ENCODE measurements around the gene DNAI1. TPM values are rescaled to one million over a fixed set of nuclear protein-coding genes. Genes with fewer than 3 reads are reported as not detected.

Gene DNAI1
- total RNA-seq, 1 experiment from 2014 or later: 2.2 TPM

- Histone ChIP-seq H3K27ac (ENCODE audit: low read length) (no peak overlapping the region), H3K4me3 (ENCODE audit: low read depth in 2 of 2, low read length in 2 of 2) (no peak overlapping the region), H3K27me3 (ENCODE audit: control insufficient read depth, insufficient read depth, low read length) (no peaks in the 10 kb centered on the region), H3K36me3 (ENCODE audit: control insufficient read depth, insufficient read depth, low read length) (no peaks in the 10 kb centered on the region), H3K4me1 (ENCODE audit: control insufficient read depth, insufficient read depth, low read length) (peaks cover 8% of the 10 kb centered on the region), H3K9me3 (ENCODE audit: control insufficient read depth, insufficient read depth, low read depth, low read length) (no peaks in the 10 kb centered on the region)
- no peak for DNase-seq (ENCODE audit: low read depth, low spot score)
- intact Hi-C loops (cut with micrococcal nuclease; ENCODE audit: unreplicated experiment): loop anchor here (2.0 kb wide), 1 partner anchor 21 kb away; no protein-coding TSS in a partner anchor
- in situ Hi-C loops (cut with HindIII; ENCODE audit: low pct_unique_long_range_greater_than_20kb, low sequenced_read_pairs): no loop called here
- POLR2A ChIA-PET: no interaction called here
- CTCF ChIA-PET: no interaction called here
- ATAC-seq: no peak
- TF ChIP-seq CTCF (IDR thresholded peaks at IDR 0.05) (no peak), REST (IDR thresholded peaks at IDR 0.05; ENCODE audit: insufficient read depth in 1 of 2, low read depth in 2 of 2, low read length in 1 of 2) (no peak), POLR2AphosphoS5 (IDR thresholded peaks at IDR 0.05; ENCODE audit: low read depth, low read length) (no peak)
- BruUV-seq (replicated peaks): no TSS peak
Measured at GRCh38 chr9:34463901-34464232, 5.3 kb downstream of the DNAI1 start.

- peaks cover 4% of the 10 kb centered on the region; the same call in 1 of the 2 replicates for H3K4me1 ChIP-seq (ENCODE audit: control insufficient read depth, insufficient read depth, low read length)
- in situ Hi-C loops (cut with HindIII; ENCODE audit: low pct_unique_long_range_greater_than_20kb, low sequenced_read_pairs): no loop called here
- no peak for ATAC-seq
- H3K9me3 ChIP-seq (ENCODE audit: control insufficient read depth, insufficient read depth, low read depth, low read length): no peaks in the 10 kb centered on the region
- no peaks in the 10 kb centered on the region for H3K36me3 ChIP-seq (ENCODE audit: control insufficient read depth, insufficient read depth, low read length)
- H3K27me3 ChIP-seq (ENCODE audit: control insufficient read depth, insufficient read depth, low read length): no peaks in the 10 kb centered on the region
- CTCF ChIA-PET: no interaction called here
- intact Hi-C loops (cut with micrococcal nuclease; ENCODE audit: unreplicated experiment): loop anchor here (2.0 kb wide), 1 partner anchor 20 kb away; no protein-coding TSS in a partner anchor
- no peak for TF ChIP-seq SIN3A (IDR thresholded peaks at IDR 0.05; ENCODE audit: borderline replicate concordance, insufficient read depth, low read depth, low read length)
- TF ChIP-seq POLR2AphosphoS5 (IDR thresholded peaks at IDR 0.05; ENCODE audit: low read depth, low read length): no peak
- TF ChIP-seq TCF7L2 (IDR thresholded peaks at IDR 0.05; ENCODE audit: low read depth, low read length): no peak
- TF ChIP-seq CTCF (IDR thresholded peaks at IDR 0.05): no peak
- no peak for TF ChIP-seq REST (IDR thresholded peaks at IDR 0.05; ENCODE audit: insufficient read depth in 1 of 2, low read depth in 2 of 2, low read length in 1 of 2)
- no peak overlapping the region for H3K27ac ChIP-seq (ENCODE audit: low read length)
- H3K4me3 ChIP-seq (ENCODE audit: low read depth in 2 of 2, low read length in 2 of 2): no peak overlapping the region
- POLR2A ChIA-PET: no interaction called here
- BruUV-seq (replicated peaks): no TSS peak
- DNase-seq (ENCODE audit: low read depth, low spot score): no peak
Measured at GRCh38 chr9:34464571-34464970, 6.0 kb downstream of the DNAI1 start.
